Ishikawa (cell line): ENCODE results near the gene TANC1.

ENCODE experiments used
- CEBPB ChIP-seq: IDR thresholded peaks from 2 replicates; pipeline ENCODE4 v1.6.1; 2012
- CREB1 ChIP-seq: IDR thresholded peaks from 2 replicates; pipeline ENCODE4 v1.6.1; 2012; ENCODE audit warnings: low read depth
- EGR1 ChIP-seq: IDR thresholded peaks from 2 replicates; pipeline ENCODE4 v1.6.1; 2012
- EP300 ChIP-seq: IDR thresholded peaks from 2 replicates; pipeline ENCODE4 v1.6.1; 2012; ENCODE audit warnings: borderline replicate concordance
- FOXM1 ChIP-seq: IDR thresholded peaks from 2 replicates; pipeline ENCODE4 v1.6.1; 2012; ENCODE audit warnings: low read depth, borderline replicate concordance
- NFIC ChIP-seq: IDR thresholded peaks from 2 replicates; pipeline ENCODE4 v1.6.1; 2012
- RAD21 ChIP-seq: IDR thresholded peaks from 2 replicates; pipeline ENCODE4 v1.6.1; 2012; ENCODE audit warnings: low read depth
- TAF1 ChIP-seq: IDR thresholded peaks from 2 replicates; pipeline ENCODE4 v1.6.1; 2012; ENCODE audit warnings: low read depth, mild to moderate bottlenecking
- TF ChIP-seq, protein P1 (sequence below): IDR thresholded peaks from 2 replicates; pipeline ENCODE4 v1.6.1; 2012; ENCODE audit warnings: low read depth, mild to moderate bottlenecking
- TF ChIP-seq, protein P2 (sequence below): IDR thresholded peaks from 2 replicates; pipeline ENCODE4 v1.6.1; 2012
- TF ChIP-seq, protein P3 (sequence below): IDR thresholded peaks from 2 replicates; pipeline ENCODE4 v1.6.1; 2012

DNA sequence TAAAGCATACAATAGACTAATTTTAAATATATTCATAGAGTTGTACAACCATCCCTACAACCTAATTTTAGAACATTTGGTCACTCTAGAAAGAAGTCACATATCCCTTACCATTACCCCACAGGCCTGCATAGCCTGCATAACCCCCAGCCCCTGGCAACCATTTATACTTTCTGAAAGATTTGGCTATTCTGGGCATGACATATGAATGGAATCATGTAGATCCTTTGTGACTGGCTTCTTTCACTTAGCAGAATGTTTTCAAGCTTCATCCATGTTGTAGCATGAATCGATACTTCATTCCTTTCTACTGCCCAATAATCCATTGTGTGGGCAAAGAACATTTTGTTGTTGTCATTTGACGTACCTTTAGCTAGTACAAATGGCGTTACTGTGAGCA, 166.5 kb downstream of the TANC1 start:
- TF ChIP-seq TAF1 (no peak), RAD21 (no peak), EGR1 (no peak), FOXM1 (no peak), CEBPB (no peak), EP300 (no peak), CREB1 (no peak), NFIC (no peak)
- TF ChIP-seq, protein P1, sequence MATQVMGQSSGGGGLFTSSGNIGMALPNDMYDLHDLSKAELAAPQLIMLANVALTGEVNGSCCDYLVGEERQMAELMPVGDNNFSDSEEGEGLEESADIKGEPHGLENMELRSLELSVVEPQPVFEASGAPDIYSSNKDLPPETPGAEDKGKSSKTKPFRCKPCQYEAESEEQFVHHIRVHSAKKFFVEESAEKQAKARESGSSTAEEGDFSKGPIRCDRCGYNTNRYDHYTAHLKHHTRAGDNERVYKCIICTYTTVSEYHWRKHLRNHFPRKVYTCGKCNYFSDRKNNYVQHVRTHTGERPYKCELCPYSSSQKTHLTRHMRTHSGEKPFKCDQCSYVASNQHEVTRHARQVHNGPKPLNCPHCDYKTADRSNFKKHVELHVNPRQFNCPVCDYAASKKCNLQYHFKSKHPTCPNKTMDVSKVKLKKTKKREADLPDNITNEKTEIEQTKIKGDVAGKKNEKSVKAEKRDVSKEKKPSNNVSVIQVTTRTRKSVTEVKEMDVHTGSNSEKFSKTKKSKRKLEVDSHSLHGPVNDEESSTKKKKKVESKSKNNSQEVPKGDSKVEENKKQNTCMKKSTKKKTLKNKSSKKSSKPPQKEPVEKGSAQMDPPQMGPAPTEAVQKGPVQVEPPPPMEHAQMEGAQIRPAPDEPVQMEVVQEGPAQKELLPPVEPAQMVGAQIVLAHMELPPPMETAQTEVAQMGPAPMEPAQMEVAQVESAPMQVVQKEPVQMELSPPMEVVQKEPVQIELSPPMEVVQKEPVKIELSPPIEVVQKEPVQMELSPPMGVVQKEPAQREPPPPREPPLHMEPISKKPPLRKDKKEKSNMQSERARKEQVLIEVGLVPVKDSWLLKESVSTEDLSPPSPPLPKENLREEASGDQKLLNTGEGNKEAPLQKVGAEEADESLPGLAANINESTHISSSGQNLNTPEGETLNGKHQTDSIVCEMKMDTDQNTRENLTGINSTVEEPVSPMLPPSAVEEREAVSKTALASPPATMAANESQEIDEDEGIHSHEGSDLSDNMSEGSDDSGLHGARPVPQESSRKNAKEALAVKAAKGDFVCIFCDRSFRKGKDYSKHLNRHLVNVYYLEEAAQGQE, result no peak
- TF ChIP-seq, protein P2, sequence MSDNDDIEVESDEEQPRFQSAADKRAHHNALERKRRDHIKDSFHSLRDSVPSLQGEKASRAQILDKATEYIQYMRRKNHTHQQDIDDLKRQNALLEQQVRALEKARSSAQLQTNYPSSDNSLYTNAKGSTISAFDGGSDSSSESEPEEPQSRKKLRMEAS, result no peak
- TF ChIP-seq, protein P3, sequence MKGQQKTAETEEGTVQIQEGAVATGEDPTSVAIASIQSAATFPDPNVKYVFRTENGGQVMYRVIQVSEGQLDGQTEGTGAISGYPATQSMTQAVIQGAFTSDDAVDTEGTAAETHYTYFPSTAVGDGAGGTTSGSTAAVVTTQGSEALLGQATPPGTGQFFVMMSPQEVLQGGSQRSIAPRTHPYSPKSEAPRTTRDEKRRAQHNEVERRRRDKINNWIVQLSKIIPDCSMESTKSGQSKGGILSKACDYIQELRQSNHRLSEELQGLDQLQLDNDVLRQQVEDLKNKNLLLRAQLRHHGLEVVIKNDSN, result no peak
